K562 (cell line): ENCODE data around the gene ZC3H12C.

Experiments
- FOXM1 ChIP-seq, 2 experiments: fragments of 450-650 bp in 1 of 2; sonication (generic) in 1 of 2; formaldehyde crosslinking in 1 of 2; IDR thresholded peaks; 2 replicates each; pipeline versions ENCODE4 v1.6.1 to v1.9.0; 2017 to 2022; ENCODE audit warnings: low read depth in 2 of 2, mild to moderate bottlenecking in 2 of 2, missing genetic modification reagents in 1 of 2, moderate library complexity in 1 of 2
- TF ChIP-seq, protein P1 (sequence below), 2 experiments: fragments of 200-800 bp in 1 of 2; sonication (Bioruptor generic) in 1 of 2; sonication (generic) in 1 of 2; formaldehyde crosslinking in 1 of 2; IDR thresholded peaks in 1 of 2; conservative IDR thresholded peaks in 1 of 2; 2 replicates each; pipeline versions ENCODE4 v1.5.0 to v1.6.1; 2016 to 2020; ENCODE audit warnings: missing compliant biosample characterization in 1 of 2, missing genetic modification characterization in 1 of 2, missing genetic modification reagents in 1 of 2

DNA sequence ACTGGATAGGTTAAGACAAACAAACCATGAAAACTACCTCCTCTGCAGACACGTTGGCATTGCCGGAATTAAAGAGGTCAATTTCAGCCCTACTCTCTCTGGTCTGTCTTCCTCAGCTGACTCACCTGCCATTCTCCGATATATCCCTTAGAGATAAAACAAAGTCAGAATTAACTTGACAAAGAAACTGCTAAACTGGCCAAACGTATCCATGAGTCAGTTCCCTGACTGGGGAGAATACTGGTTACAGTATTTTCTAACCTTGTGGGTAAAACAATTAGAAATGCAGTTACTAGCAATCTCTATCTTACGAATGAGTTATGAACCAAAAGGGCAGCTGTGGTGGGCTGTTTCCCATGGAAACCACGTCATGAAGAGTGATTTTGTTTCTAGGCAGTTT is 107.0 kb downstream of the ZC3H12C start:
- no peak for TF ChIP-seq FOXM1 (IDR thresholded peaks at IDR 0.05; ENCODE audit: low read depth)
- TF ChIP-seq FOXM1 (CRISPR knock-in tag; IDR thresholded peaks at IDR 0.05; ENCODE audit: low read depth), result no peak
- TF ChIP-seq, protein P1, sequence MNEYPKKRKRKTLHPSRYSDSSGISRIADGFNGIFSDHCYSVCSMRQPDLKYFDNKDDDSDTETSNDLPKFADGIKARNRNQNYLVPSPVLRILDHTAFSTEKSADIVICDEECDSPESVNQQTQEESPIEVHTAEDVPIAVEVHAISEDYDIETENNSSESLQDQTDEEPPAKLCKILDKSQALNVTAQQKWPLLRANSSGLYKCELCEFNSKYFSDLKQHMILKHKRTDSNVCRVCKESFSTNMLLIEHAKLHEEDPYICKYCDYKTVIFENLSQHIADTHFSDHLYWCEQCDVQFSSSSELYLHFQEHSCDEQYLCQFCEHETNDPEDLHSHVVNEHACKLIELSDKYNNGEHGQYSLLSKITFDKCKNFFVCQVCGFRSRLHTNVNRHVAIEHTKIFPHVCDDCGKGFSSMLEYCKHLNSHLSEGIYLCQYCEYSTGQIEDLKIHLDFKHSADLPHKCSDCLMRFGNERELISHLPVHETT (CRISPR knock-in tag; conservative IDR thresholded peaks at IDR 0.05 in 1 of 2, IDR thresholded peaks at IDR 0.05 in 1 of 2), result no peak
